ENCODE results near the gene FBXL13.
"Not testable (repeated sequence)": the region's sequence is repeated elsewhere in the genome, so short reads cannot be mapped to it uniquely, and the experiment has no call there.

Gene FBXL13

GRCh38 chr7:103074519-103075336 lies at the start of gene FBXL13, which contains the start of gene ARMC10:
Gene FBXL13, minus strand, starts transcription at chr7:103074796.
Gene ARMC10, plus strand, starts transcription at chr7:103075140. Its CDS starts 133 bp downstream, at chr7:103075273.
- peak; percentile 94 for DNase-seq (ENCODE audit: low spot score)

GRCh38 chr7:103123529-103123928 lies 48.9 kb upstream of the FBXL13 start:
- no peak for DNase-seq (ENCODE audit: low spot score)

GRCh38 chr7:103121641-103122040 lies 47.0 kb upstream of the FBXL13 start:
- DNase-seq (ENCODE audit: low spot score): no peak

- no peak for DNase-seq (ENCODE audit: low spot score)
Measured at GRCh38 chr7:103120362-103120761, 45.8 kb upstream of the FBXL13 start.

- DNase-seq (ENCODE audit: low spot score): no peak
Measured at GRCh38 chr7:103119791-103120291, 45.2 kb upstream of the FBXL13 start.

GRCh38 chr7:103117465-103117864 lies 42.9 kb upstream of the FBXL13 start:
- no peak for DNase-seq (ENCODE audit: low spot score)

- DNase-seq (ENCODE audit: low spot score): no peak
Measured at GRCh38 chr7:103116991-103117390, 42.4 kb upstream of the FBXL13 start.

GRCh38 chr7:103116511-103116910 lies 41.9 kb upstream of the FBXL13 start:
- DNase-seq (ENCODE audit: low spot score): no peak

GRCh38 chr7:103115771-103116170 lies 41.2 kb upstream of the FBXL13 start:
- no peak for DNase-seq (ENCODE audit: low spot score)

- no peak for DNase-seq (ENCODE audit: low spot score)
Measured at GRCh38 chr7:103114576-103115008, 40.0 kb upstream of the FBXL13 start.

GRCh38 chr7:103113164-103113563 lies 38.6 kb upstream of the FBXL13 start:
- peak; percentile 55 for DNase-seq (ENCODE audit: low spot score)

GRCh38 chr7:103106703-103107070 lies 32.1 kb upstream of the FBXL13 start:
- not testable (repeated sequence) for DNase-seq (ENCODE audit: low spot score)

GRCh38 chr7:103106005-103106702 lies 31.6 kb upstream of the FBXL13 start:
- DNase-seq (ENCODE audit: low spot score): no peak

- DNase-seq (ENCODE audit: low spot score): no peak
Measured at GRCh38 chr7:103101543-103101942, 26.9 kb upstream of the FBXL13 start.

- DNase-seq (ENCODE audit: low spot score): no peak
Measured at GRCh38 chr7:103100348-103100747, 25.8 kb upstream of the FBXL13 start.

- no peak for DNase-seq (ENCODE audit: low spot score)
Measured at GRCh38 chr7:103097041-103097440, 22.4 kb upstream of the FBXL13 start.

GRCh38 chr7:103095558-103095957 lies 21.0 kb upstream of the FBXL13 start:
- DNase-seq (ENCODE audit: low spot score): not testable (repeated sequence)

- no peak for DNase-seq (ENCODE audit: low spot score)
Measured at GRCh38 chr7:103094102-103094501, 19.5 kb upstream of the FBXL13 start.

GRCh38 chr7:103093429-103093828 lies 18.8 kb upstream of the FBXL13 start:
- DNase-seq (ENCODE audit: low spot score): no peak

GRCh38 chr7:103092321-103092720 lies 17.7 kb upstream of the FBXL13 start:
- DNase-seq (ENCODE audit: low spot score): not testable (repeated sequence)

GRCh38 chr7:103083210-103083609 lies 8.6 kb upstream of the FBXL13 start:
- DNase-seq (ENCODE audit: low spot score): no peak

- no peak for DNase-seq (ENCODE audit: low spot score)
Measured at GRCh38 chr7:103082497-103082896, 7.9 kb upstream of the FBXL13 start.

- DNase-seq (ENCODE audit: low spot score): no peak
Measured at GRCh38 chr7:103080923-103081322, 6.3 kb upstream of the FBXL13 start.

Measured in RKO (cell line).